ENCODE results near the gene TMEM179.

Gene TMEM179

GRCh38 chr14:104554608-104555429, 49.8 kb downstream of the TMEM179 start:
- intact Hi-C loops (cut with DNase I; ENCODE audit: low total_unique reads): no loop called here
- H3K4me3 ChIP-seq: no peak overlapping the region
- H3K27ac ChIP-seq: no peak overlapping the region
- peak in 1 of 2 donors; percentile 55 for DNase-seq
- H3K36me3 ChIP-seq: no peaks in the 10 kb centered on the region
- no peaks in the 10 kb centered on the region for H3K4me1 ChIP-seq
- peaks cover 0 to 86% of the 10 kb centered on the region in 2 donors for H3K27me3 ChIP-seq
- TF ChIP-seq CTCF (IDR thresholded peaks at IDR 0.05): no peak
- no peaks in the 10 kb centered on the region for H3K9me3 ChIP-seq

- intact Hi-C loops (cut with DNase I; ENCODE audit: low total_unique reads): no loop called here
These were observed 50.4 kb downstream of the TMEM179 start for GRCh38 chr14:104554088-104554607.

GRCh38 chr14:104553166-104554087, 51.1 kb downstream of the TMEM179 start:
- no peaks in the 10 kb centered on the region for H3K36me3 ChIP-seq
- no peak overlapping the region for H3K4me3 ChIP-seq
- no peak overlapping the region for H3K27ac ChIP-seq
- no peaks in the 10 kb centered on the region for H3K9me3 ChIP-seq
- no peak for TF ChIP-seq CTCF (IDR thresholded peaks at IDR 0.05)
- intact Hi-C loops (cut with DNase I; ENCODE audit: low total_unique reads): no loop called here
- DNase-seq: peak; percentile 9 to 51
- no peaks in the 10 kb centered on the region for H3K4me1 ChIP-seq
- H3K27me3 ChIP-seq: peaks cover 0 to 91% of the 10 kb centered on the region in 2 donors

More at GRCh38 chr14:104554088-104554607, 50.4 kb downstream of the TMEM179 start:
- TF ChIP-seq CTCF (IDR thresholded peaks at IDR 0.05): no peak
- no peaks in the 10 kb centered on the region for H3K9me3 ChIP-seq
- DNase-seq: peak; percentile 15 to 60
- H3K27ac ChIP-seq: no peak overlapping the region
- no peaks in the 10 kb centered on the region for H3K4me1 ChIP-seq
- no peak overlapping the region for H3K4me3 ChIP-seq
- H3K27me3 ChIP-seq: peaks cover 0 to 87% of the 10 kb centered on the region in 2 donors
- no peaks in the 10 kb centered on the region for H3K36me3 ChIP-seq

GRCh38 chr14:104552738-104553125, 51.8 kb downstream of the TMEM179 start:
- Histone ChIP-seq H3K4me1 (no peaks in the 10 kb centered on the region), H3K9me3 (no peaks in the 10 kb centered on the region), H3K4me3 (no peak overlapping the region), H3K27me3 (peaks cover 0 to 90% of the 10 kb centered on the region in 2 donors), H3K27ac (no peak overlapping the region), H3K36me3 (no peaks in the 10 kb centered on the region)
- DNase-seq: peak in 1 of 2 donors; percentile 39
- TF ChIP-seq CTCF (IDR thresholded peaks at IDR 0.05): no peak
- intact Hi-C loops (cut with DNase I; ENCODE audit: low total_unique reads): no loop called here

- TF ChIP-seq CTCF (IDR thresholded peaks at IDR 0.05): no peak
- intact Hi-C loops (cut with DNase I; ENCODE audit: low total_unique reads): no loop called here
- no peaks in the 10 kb centered on the region for H3K36me3 ChIP-seq
- no peaks in the 10 kb centered on the region for H3K9me3 ChIP-seq
- peaks cover 0 to 90% of the 10 kb centered on the region in 2 donors for H3K27me3 ChIP-seq
- H3K4me1 ChIP-seq: no peaks in the 10 kb centered on the region
- H3K27ac ChIP-seq: no peak overlapping the region
- DNase-seq: peak in 1 of 2 donors; percentile 51
- no peak overlapping the region for H3K4me3 ChIP-seq
These were observed 52.5 kb downstream of the TMEM179 start for GRCh38 chr14:104551851-104552737.
